HG03025 (cell line): ENCODE results near the gene ATF6.

Experiments
- ATAC-seq: cut with Tn5 transposase; IDR thresholded peaks from one replicate; pipeline ENCODE4 v1.9.1; 2021; ENCODE audit warnings: mild to moderate bottlenecking, moderate library complexity; ENCODE audit not compliant: unreplicated experiment, low FRiP score

Gene ATF6

DNA sequence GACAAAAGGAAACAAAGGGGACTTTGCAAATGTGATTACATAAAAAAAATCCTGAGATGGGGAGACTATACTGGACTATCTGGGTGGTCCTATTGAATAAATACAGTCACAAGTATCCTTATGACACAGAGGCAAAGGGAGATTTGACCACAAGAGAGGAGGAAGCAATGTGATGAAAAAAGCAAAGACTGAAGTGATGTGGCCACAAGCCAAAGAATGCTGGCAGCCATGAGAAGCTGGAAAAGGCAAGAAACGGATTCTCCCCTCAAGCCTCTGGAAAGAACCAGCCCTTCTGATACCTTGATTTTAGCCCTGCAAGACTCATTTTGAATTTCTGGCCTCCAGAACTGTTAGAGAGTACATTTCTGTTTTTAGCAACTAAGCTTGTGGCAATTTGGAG lies 221.2 kb downstream of the ATF6 start:
- no peak for ATAC-seq

DNA sequence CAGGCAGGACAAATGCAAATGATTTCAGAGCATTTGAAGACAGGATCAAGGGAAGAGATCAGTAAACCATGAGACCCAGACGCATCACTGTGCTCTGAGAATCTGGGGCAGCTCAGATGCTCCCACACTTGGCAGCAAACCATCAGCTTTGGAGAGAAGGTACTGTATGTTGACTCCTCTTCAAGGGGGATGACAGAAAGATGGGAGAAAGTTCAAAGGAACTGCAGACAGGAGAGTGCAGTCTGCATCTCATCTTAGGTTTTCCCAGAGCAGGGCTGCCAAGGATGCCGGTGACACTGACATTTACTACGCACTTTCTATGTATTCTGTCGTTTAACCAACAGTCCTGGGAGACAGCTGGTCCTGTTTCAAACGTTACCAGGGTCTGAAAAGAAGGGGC lies 221.8 kb downstream of the ATF6 start:
- ATAC-seq: no peak

DNA sequence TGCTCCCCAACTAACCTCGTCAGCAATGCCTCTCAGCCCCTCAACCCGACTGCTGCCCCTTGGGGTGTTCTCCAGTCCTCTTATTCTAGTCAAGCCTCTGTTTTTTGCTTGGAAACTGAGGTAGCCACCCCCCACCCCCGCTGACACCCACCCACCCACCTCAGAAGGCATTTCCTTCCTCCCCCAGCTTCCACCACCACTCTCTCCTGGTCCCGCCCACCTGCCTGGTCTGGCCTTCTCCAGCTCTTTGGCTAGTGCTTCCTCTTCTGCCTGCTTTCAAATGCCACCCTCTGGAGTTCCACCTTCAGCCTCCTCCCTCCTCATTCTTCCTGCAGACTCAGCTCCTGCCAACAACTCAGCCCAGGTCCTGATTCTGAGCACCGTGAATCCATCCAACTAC lies 222.3 kb downstream of the ATF6 start:
- ATAC-seq: no peak

DNA sequence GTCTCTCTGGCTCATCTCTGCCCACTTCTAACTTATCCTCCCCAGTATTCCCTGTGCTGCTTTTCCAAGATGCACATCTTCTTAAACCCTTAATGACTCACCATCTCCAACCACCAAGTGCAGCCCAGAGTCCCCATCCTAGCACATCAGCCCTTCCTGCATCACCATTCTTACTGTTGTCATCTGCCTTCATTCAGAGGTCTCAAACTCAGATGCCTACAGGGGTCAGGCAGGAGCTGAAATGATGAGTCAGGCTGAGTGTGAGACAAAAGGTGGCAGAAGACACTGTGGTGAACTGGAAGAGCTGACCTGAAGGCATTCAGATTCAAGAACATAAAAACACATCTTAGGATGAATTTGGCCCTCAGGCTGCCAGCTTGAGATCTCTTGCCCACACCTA lies 223.0 kb downstream of the ATF6 start:
- ATAC-seq: no peak

DNA sequence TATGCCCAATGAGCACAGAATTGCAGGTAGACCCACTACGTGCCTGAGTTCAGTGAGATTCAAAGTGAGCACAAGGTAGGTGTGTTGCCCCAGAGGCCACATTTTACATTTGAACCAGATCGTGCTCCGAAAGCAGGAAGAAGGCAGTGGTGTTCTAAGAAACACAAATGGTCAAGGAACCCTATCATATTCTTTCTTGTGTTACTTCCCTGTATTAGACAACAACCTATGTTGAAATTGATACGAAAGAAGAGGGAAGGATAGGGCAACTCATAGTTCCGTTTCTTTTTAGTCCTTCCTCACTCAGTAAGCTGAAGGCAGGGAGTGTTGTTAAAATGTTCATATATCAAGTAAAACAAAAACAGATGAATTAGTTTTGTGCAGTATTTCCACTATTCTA lies 223.7 kb downstream of the ATF6 start:
- no peak for ATAC-seq

DNA sequence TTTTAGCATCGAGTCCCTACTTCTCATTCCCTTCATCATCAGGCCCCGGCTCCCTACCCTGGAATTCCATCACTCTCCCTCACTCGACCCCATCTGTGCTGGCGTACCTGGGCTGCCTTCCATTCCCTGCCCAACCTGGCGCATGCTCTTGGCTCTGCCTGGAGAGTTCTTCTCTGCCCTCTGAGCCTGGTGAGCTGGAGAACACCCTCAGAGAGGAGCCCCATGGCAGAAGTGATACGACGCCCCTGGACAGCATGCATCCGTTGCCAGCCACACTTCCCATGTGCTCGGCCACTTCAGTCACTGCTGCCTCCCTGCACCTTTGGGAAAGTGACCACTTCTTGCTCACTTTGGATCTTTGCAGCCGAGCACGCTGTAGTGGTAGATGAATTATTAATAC lies 227.5 kb downstream of the ATF6 start:
- no peak for ATAC-seq

DNA sequence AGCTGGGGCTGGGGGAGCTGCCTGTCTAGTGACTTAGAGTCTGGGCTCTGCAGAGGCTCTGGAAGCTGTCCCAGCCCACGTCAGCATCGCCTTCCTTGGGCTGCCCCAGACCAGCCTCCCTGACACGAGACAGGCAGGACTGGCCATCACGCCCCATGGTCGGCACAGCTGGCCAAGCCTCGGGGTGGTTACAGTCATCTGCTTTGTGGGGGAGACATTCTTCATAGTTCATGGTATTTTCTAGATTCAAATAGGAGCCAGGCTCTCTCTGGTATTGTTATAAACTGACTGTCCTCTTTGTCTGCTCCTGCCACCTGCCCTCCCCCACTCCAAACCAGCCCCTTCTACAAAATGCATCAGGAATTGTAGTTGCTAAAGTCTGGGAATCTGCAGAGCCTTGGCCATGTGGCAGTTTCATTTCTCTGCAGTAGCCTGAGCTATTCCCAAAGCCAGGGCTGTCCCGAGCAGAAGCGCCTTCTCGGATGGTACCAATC lies 228.1 kb downstream of the ATF6 start:
- no peak for ATAC-seq

DNA sequence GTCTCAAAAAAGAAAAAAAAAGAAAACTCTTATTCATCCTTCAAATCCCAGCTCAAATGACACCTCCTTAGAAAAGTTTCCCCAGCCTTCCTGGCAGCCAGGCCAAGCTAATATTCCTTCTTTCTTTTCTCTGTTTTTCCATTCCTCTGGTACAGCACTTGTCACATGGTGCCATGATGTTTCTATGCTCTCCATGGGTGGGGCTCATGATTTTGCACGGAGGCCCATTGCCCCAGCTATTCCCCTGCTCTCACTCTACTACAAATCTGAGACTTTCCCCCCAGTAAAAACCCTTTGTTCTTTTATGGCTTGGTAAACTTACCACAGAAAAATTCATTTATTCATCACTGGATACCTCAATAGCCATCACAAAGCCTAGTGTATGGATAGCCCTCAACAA lies 231.0 kb downstream of the ATF6 start:
- ATAC-seq: no peak

DNA sequence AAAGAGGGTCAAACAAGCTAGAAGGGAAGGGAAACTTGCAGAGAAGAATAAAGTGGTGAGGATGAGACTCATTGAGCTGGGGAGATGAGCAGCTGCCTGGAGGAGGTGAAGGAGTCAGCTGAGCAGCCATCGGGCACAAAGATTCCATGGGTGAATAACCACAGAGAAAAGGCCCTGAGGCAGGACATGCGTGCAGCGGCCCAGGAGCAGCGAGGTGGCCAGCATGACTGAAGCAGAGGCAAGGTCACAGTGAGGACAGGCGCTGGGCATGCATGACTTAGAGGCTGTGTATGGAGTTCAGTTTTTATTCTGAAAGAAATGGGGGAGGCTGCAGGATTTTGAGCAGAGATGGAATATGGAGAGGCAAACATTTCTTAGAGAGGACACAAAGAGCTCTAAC lies 232.7 kb downstream of the ATF6 start:
- ATAC-seq: no peak

DNA sequence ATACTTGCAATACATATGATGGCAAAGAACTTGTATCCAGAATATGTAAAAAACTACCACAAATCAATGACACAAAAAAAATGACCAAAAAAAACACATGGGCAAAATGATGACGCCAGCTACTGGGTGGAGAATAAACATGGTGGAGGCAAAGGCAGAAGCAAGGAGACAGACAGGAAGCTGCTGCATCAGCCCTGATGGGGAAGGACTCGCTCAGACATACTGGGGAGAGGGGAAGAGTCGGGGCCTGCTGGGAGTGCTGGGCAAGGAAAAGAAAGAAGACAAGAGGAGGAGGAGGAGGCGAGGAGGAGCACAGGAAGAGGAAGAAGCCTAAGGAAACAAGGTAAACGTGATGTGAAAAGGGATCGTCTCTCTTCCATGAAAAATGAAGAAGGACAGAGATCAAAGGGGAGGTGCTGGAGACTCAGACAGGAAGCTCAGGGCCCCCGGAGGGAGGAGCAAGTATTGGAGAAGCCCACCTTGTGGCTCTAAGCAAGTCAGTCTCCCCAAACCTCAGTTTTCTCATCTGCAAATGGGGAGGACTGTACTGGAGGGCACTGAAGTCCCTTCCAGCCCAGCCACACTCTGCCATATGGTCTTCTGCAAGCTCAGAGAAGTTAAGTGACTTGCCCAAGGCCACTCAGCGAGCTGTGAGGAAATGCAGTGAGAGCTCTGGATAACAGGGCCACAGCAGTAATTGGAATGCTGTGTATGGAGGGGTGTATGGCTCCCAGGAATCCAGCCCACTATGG lies 233.4 kb downstream of the ATF6 start:
- no peak for ATAC-seq

DNA sequence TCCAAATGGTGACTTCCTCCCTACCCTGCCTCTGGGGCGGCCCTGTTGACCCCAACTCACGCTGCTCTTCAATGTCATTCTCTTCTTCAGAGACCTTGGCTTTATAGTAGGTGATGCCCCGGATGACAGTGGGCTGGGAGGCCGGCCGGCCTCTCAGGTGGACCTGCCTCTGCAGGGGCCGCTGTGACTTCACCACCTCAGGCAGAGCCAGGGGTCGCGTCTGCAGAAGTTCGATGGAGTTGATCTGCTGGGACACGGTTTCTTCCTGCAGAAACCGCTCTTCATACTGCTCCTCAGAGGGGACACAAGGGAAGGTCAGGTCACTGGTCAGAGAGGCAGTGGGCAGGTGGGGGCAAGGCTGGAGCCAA lies 233.9 kb downstream of the ATF6 start:
- no peak for ATAC-seq

DNA sequence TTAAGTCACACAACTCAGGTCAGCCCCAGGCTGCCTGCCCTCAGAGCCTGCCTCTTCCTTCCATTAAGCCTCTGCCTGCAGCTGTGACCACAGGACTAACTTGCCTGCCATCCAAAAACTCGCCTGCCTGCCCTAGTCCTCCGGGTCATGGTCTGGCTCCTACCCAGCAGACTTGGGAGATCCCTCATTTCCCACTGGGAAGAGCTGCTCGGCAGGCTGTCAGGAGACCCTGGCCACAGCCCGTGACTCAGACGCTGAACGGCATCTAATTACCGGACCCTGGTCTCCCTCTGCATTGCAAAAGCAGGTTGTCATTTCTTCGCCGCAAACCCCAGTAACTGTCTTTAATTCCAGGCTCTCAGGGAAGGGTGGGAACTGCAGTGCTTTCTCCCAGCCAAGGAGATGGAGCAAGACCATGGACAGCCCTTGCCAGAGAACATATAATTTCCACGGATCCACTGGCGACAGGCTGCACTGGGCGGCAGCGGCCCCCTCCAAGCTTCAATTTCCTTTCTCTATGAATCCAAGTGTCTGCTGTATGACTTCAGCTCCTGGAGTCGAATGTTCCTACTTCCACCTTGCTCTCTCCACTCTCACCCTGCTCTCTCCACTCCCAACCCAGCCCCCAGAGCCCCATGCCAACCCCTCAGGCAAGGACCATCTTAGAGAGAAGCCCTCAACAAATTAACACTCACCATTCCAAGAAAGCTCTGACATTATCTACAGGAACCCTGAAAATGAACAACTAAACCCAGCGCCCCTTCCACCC lies 237.1 kb downstream of the ATF6 start:
- ATAC-seq: no peak

DNA sequence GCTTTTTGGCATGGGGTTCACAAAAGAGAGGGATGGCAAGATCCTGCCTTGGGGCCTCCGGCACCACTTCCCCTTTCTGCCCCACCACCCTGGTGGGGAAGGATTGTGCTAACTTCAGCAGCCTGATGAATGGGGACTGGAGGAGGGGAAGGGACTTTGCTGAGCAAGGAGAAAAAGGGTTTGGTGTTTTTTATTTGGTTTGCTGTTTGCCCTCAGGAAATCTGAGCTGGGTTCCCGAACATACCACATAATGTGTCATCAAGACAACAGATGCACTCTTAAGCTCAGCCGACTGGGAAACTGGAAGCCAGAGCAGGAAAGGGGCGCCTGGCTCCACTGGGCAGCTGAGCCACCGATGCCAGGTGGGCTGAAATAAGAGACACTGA lies 237.7 kb downstream of the ATF6 start:
- no peak for ATAC-seq

DNA sequence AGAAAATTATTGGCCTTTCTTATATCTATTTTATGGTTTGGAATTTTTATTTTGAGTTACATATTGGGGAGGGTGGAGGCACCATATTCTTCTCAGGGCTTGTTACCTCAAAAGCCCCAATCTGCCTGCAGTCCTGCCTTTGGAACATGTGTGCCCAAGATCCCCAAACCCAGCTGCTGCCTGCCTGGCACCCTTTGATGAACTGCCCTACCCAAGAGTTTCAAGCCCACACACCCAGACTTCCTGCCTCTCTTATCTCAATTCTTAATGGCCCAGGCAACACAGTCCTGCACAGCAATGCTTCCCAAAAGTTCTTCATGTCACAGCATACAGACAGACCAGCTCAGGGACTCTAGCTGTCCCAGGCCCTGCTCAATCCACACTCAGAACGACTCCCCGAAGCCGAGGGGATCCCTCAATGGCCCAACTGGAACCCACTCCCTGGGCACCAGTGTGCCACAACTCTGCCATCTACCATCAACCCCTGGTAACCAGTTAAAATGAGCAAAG lies 238.4 kb downstream of the ATF6 start:
- ATAC-seq: no peak

DNA sequence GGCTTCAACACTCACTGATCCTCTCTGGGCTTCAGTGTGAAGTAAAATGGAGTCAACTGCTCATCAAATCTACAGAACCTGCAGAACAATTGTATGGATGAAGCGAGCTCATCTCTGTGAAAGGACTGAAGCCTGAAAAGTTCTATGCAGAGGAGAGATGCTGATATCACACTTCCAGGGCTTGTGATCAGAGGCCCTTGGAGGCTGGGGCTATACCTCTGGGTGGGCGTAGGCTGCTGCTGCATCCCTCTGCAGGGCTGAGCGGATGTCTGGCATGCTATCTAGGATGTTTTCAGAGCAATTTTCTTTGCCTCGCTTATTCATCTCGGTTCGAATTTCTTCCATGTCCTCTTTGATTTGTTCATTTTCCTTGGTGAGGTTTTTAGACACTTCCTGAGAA lies 240.0 kb downstream of the ATF6 start:
- no peak for ATAC-seq

DNA sequence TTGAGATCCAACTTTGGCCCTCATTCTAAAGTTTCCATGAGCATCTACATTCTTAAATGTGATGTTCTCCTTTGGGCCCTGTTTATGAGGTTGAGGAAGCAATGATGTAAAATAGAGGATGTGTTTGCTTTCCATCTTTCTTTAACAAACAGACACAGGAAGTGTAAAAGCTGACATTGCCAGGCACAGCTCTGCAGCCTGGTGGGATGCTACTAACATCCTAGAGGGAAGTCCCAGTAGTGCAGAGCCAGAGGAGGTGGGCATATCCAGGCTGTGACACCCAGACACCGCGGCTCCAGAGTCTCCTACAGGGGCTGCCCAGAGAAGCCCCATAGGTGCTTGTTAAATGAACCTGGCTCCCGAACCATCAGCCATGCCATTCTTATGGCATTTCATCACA lies 241.3 kb downstream of the ATF6 start:
- no peak for ATAC-seq

DNA sequence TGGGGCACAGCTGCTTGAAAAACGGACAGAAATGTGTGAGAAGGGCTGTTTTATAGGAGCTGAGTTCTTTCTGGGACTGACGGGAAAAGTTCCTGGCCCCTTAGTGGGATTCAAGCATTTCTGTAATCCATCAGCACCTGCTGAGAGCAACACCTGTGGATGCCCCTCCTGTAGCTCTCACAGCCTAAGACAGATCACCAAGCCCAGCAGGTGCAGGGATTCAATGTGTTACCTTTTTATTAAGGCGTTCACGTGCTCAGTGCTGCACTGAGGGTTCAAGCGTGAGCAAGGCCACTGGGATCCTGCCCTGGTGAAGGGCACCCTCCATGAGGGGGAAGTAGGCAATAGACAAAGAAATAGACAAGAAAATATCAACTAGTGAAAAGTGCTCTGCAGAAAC lies 242.7 kb downstream of the ATF6 start:
- no peak for ATAC-seq

DNA sequence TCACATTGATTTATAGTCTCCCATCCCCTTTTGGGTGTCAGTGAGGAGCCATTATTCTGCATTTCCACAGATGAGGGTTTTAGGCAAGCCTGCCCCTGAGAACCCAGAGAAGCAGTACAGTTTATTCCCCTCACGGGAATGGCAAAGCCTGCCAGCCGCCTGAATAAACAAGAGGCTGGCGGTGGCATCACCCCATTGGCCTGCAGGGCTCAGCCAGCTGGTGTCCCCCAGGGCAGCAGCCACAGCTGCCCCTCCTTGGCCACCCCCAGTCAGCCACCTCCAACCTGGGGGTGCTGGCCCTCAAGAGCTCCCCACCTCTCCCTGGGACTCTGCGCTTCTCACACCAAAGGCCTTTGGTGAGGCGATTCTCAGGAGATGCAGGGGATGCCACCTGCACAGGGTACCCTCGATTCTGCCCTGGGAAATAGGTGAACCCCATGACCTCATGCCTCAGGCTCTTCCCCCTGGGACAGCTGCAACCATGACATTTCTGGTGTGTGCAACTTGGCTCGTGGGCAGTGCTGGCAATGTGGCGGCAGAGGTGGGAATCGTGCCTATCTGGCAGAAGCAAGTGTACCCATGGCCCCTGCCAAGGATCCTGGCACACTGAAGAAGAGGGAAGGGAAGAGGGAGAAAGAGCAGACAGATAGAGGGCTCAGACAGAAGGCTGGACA lies 243.5 kb downstream of the ATF6 start:
- ATAC-seq: no peak

DNA sequence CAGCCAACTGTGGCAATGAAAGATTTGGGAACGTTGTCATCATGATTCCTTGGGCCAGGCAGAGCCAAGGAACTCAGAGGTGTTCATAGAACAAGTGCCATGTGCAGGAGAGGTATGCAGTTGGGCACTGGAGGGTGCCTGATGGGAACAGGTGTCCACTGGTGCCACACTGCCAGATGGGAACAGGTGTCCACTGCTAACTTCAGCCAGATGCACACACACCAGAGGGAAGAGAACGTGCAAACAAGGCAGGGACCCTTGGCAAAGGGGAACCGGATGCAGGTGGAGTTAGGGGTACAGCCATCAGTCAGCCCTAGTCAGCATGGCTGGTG lies 244.0 kb downstream of the ATF6 start:
- ATAC-seq: no peak

DNA sequence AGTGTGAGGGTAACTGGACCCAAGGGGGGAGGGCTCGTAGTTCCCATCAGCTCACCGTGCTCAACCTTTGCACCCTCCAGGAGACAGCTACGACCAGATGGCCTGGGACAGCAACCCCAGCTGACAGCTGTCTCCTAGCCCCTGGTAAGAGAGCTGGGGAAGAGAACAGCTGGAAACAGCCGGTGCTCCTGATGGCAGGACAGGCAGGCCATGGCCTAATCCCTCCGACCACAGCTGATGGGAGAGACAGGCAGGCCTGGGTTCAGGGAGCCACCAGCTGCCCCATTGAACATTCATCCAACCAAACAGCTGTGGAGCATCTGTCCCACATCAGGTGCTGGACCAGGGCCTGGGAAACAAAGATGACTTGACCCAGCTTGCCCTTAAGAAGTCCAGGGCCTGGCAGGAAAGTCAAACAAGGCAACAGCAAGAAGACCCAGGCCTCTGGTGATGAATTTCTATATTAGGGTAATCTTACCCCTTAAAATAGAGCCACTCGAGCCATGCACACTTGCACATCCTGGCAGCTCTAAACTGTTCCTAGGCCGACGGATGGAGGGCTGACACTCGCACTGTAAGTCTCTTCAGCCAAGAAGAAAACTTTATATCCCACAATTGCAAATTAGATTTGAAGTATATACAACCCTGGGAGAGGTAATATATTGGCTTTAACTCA lies 245.4 kb downstream of the ATF6 start:
- ATAC-seq: no peak

DNA sequence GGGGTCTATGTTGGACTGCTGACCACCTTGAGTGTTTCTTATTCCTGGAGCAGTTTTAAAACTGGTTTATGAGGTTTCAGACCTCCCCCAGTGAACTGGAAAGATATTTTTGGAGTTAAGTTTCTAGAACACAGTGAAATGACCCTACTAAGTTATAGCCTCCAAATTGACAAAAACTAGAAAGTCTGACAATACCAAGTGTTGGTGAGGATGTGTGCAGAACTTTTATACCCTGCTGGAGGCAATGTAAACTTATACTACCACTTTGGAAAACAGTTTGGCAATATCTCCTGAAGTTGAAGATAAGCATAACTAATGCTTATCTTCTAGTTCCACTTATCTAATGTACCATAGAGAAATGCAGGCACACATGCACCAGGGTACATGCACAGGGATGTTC lies 247.2 kb downstream of the ATF6 start:
- ATAC-seq: no peak
